HepG2 (cell line): ENCODE results near the gene GSK3B. TPM values are rescaled to one million over a fixed set of nuclear protein-coding genes. Genes with fewer than 3 reads are reported as not detected.

Experiments used
- ATAC-seq: fragments of 200-7000 bp; cut with Tn5 transposase; 3 replicates; pipeline ENCODE4 v1.9.1; 2020; ENCODE audit warnings: mild to moderate bottlenecking, moderate library complexity
- BruUV-seq: library from RNA; stranded (reverse); fragments of 400-500 nt; replicated peaks from 2 replicates; lab custom pipeline; 2021; lab: Mats Ljungman, UMichigan
- CTCF ChIA-PET: fragments of 300-600 bp; formaldehyde crosslinking; extraction: SDS; loops from one replicate; lab custom pipeline; 2021; ENCODE audit warnings: low total read pairs, inconsistent platforms, low intra/inter-chr PET ratio; lab: Yijun Ruan, JAX
- POLR2A ChIA-PET: fragments of 350-600 bp; sonication (Branson Sonifier 250); formaldehyde crosslinking; loops from one replicate; lab custom pipeline; 2020; ENCODE audit warnings: antibody characterized with exemption, inconsistent platforms; lab: Yijun Ruan, JAX
- DNase-seq: peaks from one replicate; pipeline ENCODE4 v3.0.0-alpha.2; 2015; ENCODE audit warnings: low spot score
- FAIRE-seq: peaks from 3 replicates; lab custom pipeline; 2011; peaks lifted over from hg19 to GRCh38; lab: Jason Lieb, UNC
- H2AFZ ChIP-seq: one replicate; pipeline ENCODE4 v1.6.1; 2011; ENCODE audit warnings: low read length, inconsistent platforms
- H3K27ac ChIP-seq: fragments of 300-600 bp; 3 replicates; pipeline ENCODE4 v1.8.0; 2011; ENCODE audit warnings: mixed run types, mild to moderate bottlenecking, mixed read lengths, low read length, inconsistent platforms; ENCODE audit not compliant: insufficient read depth; ENCODE audit errors: extremely low read length
- H3K27me3 ChIP-seq, 2 experiments: fragments of 200-600 bp in 1 of 2; 2 replicates in 1 of 2; 3 replicates in 1 of 2; pipeline versions ENCODE4 v1.6.0 to v1.8.0; 2011; ENCODE audit warnings: low read length in 2 of 2, mild to moderate bottlenecking in 2 of 2, moderate library complexity in 2 of 2, inconsistent platforms in 1 of 2; ENCODE audit not compliant: insufficient read depth in 2 of 2, control insufficient read depth in 1 of 2
- H3K36me3 ChIP-seq, 2 experiments: fragments of 200-600 bp in 1 of 2; replicated peaks in 1 of 2; 2 replicates in 1 of 2; 3 replicates in 1 of 2; pipeline versions ENCODE4 v1.5.1 to v1.8.0; 2011; ENCODE audit warnings: low read length in 2 of 2, inconsistent platforms in 1 of 2; ENCODE audit not compliant: insufficient read depth in 2 of 2, control insufficient read depth in 1 of 2
- H3K4me1 ChIP-seq: 2 replicates; pipeline ENCODE4 v1.5.1; 2012; ENCODE audit warnings: low read length, inconsistent platforms; ENCODE audit not compliant: insufficient read depth
- H3K4me2 ChIP-seq: 2 replicates; pipeline ENCODE4 v1.6.0; 2011; ENCODE audit warnings: low read depth, low read length, inconsistent platforms
- H3K4me3 ChIP-seq, 3 experiments: fragments of 200-600 bp in 1 of 3; sonication (generic), shearing (Covaris generic) in 1 of 3; replicated peaks in 1 of 3; 2 replicates each; pipeline ENCODE4 v1.5.1; 2011 to 2016; ENCODE audit warnings: low read length in 3 of 3, inconsistent platforms in 2 of 3, low read depth in 2 of 3, mild to moderate bottlenecking in 2 of 3, control low read depth in 1 of 3, mixed read lengths in 1 of 3; ENCODE audit not compliant: insufficient read depth in 1 of 3
- H3K79me2 ChIP-seq: one replicate; pipeline ENCODE4 v1.6.1; 2011; ENCODE audit warnings: low read length, inconsistent platforms; ENCODE audit not compliant: insufficient read depth
- H3K9ac ChIP-seq: 2 replicates; pipeline ENCODE4 v1.6.0; 2011; ENCODE audit warnings: mild to moderate bottlenecking, low read depth, low read length, inconsistent platforms; ENCODE audit not compliant: insufficient read depth
- H3K9me3 ChIP-seq: 2 replicates; pipeline ENCODE4 v1.5.1; 2012; ENCODE audit warnings: mild to moderate bottlenecking, low read length
- H4K20me1 ChIP-seq: 2 replicates; pipeline ENCODE4 v1.6.0; 2011; ENCODE audit warnings: inconsistent platforms, mild to moderate bottlenecking, low read length, moderate library complexity; ENCODE audit not compliant: insufficient read depth
- ATF1 ChIP-seq: IDR thresholded peaks from 2 replicates; pipeline ENCODE4 v1.6.1; 2016; ENCODE audit warnings: mild to moderate bottlenecking, control low read depth
- BHLHE40 ChIP-seq: IDR thresholded peaks from 2 replicates; pipeline ENCODE4 v1.6.1; 2011; ENCODE audit warnings: low read length, improper control_type of control experiment
- E2F1 ChIP-seq: sonication (generic); formaldehyde crosslinking; IDR thresholded peaks from 2 replicates; pipeline ENCODE4 v1.5.0; 2020; ENCODE audit warnings: missing genetic modification reagents
- EP300 ChIP-seq, 3 experiments: sonication (generic) in 1 of 3; formaldehyde crosslinking in 1 of 3; IDR thresholded peaks; 2 replicates each; pipeline versions ENCODE4 v1.5.1 to v1.6.1; 2011 to 2020; ENCODE audit warnings: low read depth in 2 of 3, low read length in 2 of 3, borderline replicate concordance in 1 of 3, improper control_type of control experiment in 1 of 3, mild to moderate bottlenecking in 1 of 3, missing genetic modification reagents in 1 of 3, moderate library complexity in 1 of 3
- GPN1 ChIP-seq: sonication (generic); formaldehyde crosslinking; IDR thresholded peaks from 2 replicates; pipeline ENCODE4 v1.5.1; 2020; ENCODE audit warnings: missing genetic modification reagents, borderline replicate concordance
- GZF1 ChIP-seq: sonication (generic); formaldehyde crosslinking; IDR thresholded peaks from 2 replicates; pipeline ENCODE4 v1.5.1; 2020; ENCODE audit warnings: mild to moderate bottlenecking, missing genetic modification reagents
- HNF4G ChIP-seq, 2 experiments: sonication (generic) in 1 of 2; formaldehyde crosslinking in 1 of 2; IDR thresholded peaks; 2 replicates each; pipeline versions ENCODE4 v1.4.0 to v1.6.1; 2011 to 2020; ENCODE audit warnings: borderline replicate concordance in 2 of 2, low read depth in 2 of 2, mild to moderate bottlenecking in 2 of 2, low read length in 1 of 2, missing genetic modification reagents in 1 of 2, moderate library complexity in 1 of 2
- ISL2 ChIP-seq: sonication (generic); formaldehyde crosslinking; IDR thresholded peaks from 2 replicates; pipeline ENCODE4 v1.5.0; 2020; ENCODE audit warnings: missing genetic modification reagents
- KDM6A ChIP-seq: IDR thresholded peaks from 2 replicates; pipeline ENCODE4 v1.6.1; 2016; ENCODE audit warnings: low read depth
- MYNN ChIP-seq: sonication (generic); formaldehyde crosslinking; IDR thresholded peaks from 2 replicates; pipeline ENCODE4 v1.4.0; 2020; ENCODE audit warnings: mild to moderate bottlenecking, low read depth, missing genetic modification reagents
- NONO ChIP-seq, 2 experiments: fragments of 450-650 bp in 1 of 2; sonication (generic) in 1 of 2; formaldehyde crosslinking in 1 of 2; IDR thresholded peaks in 1 of 2; conservative IDR thresholded peaks in 1 of 2; 2 replicates each; pipeline versions ENCODE4 v1.6.1 to v1.8.0; 2017 to 2022; ENCODE audit warnings: mild to moderate bottlenecking in 1 of 2, missing genetic modification reagents in 1 of 2, moderate library complexity in 1 of 2
- PCBP2 ChIP-seq: fragments of 200-400 bp; formaldehyde crosslinking; optimal IDR thresholded peaks from 2 replicates; pipeline ENCODE3; 2018; ENCODE audit warnings: low read length, low read depth; ENCODE audit not compliant: poor library complexity, severe bottlenecking
- PLRG1 ChIP-seq: fragments of 450-650 bp; conservative IDR thresholded peaks from 2 replicates; pipeline ENCODE4 v1.6.1; 2016
- REXO4 ChIP-seq: sonication (generic); formaldehyde crosslinking; IDR thresholded peaks from 2 replicates; pipeline ENCODE4 v1.8.0; 2022; ENCODE audit warnings: missing genetic modification reagents, mild to moderate bottlenecking, borderline replicate concordance
- TRIM22 ChIP-seq: fragments of 450-650 bp; IDR thresholded peaks from 2 replicates; pipeline ENCODE4 v1.6.1; 2017
- YEATS4 ChIP-seq: sonication (generic); formaldehyde crosslinking; IDR thresholded peaks from 2 replicates; pipeline ENCODE4 v1.4.0; 2020; ENCODE audit warnings: missing genetic modification reagents, borderline replicate concordance
- ZNF33B ChIP-seq: sonication (generic); formaldehyde crosslinking; IDR thresholded peaks from 2 replicates; pipeline ENCODE4 v1.5.1; 2020; ENCODE audit warnings: mild to moderate bottlenecking, missing genetic modification reagents
- ZNF350 ChIP-seq: sonication (generic); formaldehyde crosslinking; IDR thresholded peaks from 2 replicates; pipeline ENCODE4 v1.4.0; 2020; ENCODE audit warnings: mild to moderate bottlenecking, low read depth, missing genetic modification reagents, borderline replicate concordance
- ZNF354B ChIP-seq: sonication (generic); formaldehyde crosslinking; IDR thresholded peaks from 2 replicates; pipeline ENCODE4 v1.8.0; 2022; ENCODE audit warnings: mild to moderate bottlenecking, missing genetic modification reagents
- ZNF44 ChIP-seq: sonication (generic); formaldehyde crosslinking; IDR thresholded peaks from 2 replicates; pipeline ENCODE4 v1.5.1; 2020; ENCODE audit warnings: mild to moderate bottlenecking, missing genetic modification reagents
- WGBS: methylation state at CpG from one replicate; pipeline ENCODE4 v1.1.6; 2017; ENCODE audit warnings: low lambda C conversion rate; 5-methylcytosine and 5-hydroxymethylcytosine counted together
- in situ Hi-C: cut with HindIII; loops from 2 replicates; pipeline ENCODE4 v1.10.0; 2017; ENCODE audit warnings: low pct_unique_long_range_greater_than_20kb; ENCODE audit not compliant: extremely low pct_ligation_motif_present
- intact Hi-C: fragments of 100-400 bp; cut with micrococcal nuclease; formaldehyde crosslinking; loops from one replicate; pipeline ENCODE4 v1.10.0; 2022; ENCODE audit not compliant: unreplicated experiment
- polyA plus RNA-seq, 8 experiments: library from polyadenylated mRNA; depleted of rRNA in 3 of 8; stranded (reverse) in 7 of 8; unstranded in 1 of 8; fragments of >200 nt; fragmentation: Illumina TruSeq in 4 of 8; extraction: Trizol in 4 of 8; gene quantifications; 2 replicates each; pipeline versions ENCODE4 v1.2.1 to v1.2.3, GENCODE V29; 2011 to 2016; ENCODE audit warnings: low read depth in 4 of 8, missing spikeins in 1 of 8, mixed read lengths in 1 of 8; ENCODE audit not compliant: insufficient read depth in 1 of 8
- total RNA-seq, 5 experiments: library from RNA; depleted of rRNA; stranded (reverse); fragments of >200 nt; fragmentation: Illumina TruSeq; extraction: Trizol; gene quantifications; 2 replicates each; pipeline ENCODE4 v1.2.3, GENCODE V29; 2016; ENCODE audit warnings: low read depth in 1 of 5

The GSK3B gene
- total and polyA plus RNA-seq, 2 of the 13 experiments (the other 11 are each of a cell fraction or from before 2014, with no cell fraction given) = 22.3 to 30.1 TPM

DNA sequence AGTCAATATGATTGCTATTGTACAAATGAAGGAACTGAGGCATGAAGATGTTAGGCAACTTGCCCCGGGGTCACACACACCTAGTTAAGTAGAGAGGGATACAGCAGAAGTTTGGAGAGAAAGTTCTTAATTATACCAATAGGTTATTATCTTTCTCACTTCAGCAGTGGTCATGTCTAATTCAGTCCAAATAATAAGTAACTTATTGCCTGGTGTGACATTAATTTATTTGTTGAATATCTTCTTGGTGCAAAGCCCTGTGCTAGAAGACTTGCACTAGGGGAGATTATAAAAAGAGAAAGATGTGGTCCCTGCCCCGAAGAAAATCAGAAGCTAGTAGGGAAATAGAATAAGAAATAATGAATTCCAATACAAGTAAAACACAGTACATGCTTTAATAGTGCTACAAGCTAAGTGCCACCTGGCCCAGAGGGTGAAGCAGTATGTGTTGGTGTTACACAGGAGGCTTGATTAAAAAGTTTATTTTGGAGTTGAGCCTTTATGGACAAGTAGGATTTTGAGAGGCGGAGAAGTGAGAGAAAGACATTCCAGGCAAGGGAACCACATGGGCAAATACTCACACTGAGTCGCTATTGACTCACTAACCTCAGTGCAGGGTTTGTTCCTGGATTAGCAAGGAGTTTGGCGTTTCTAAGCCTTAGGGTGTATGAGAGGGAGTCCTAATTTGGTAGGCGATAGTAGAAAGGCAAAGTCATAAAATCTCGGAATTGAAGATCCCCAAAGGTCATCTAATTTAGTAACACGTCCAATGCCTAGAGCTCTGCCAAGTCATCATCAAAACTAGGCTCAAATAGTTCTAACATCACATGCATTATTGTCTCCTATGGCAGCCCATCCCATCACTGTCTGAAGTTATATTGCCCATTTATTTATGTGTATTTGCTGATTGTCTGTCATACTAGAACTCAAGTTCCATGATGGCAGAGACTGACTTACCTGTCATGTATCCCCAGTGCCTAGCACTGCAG, 19.2 kb upstream of the GSK3B start:
- intact Hi-C loops = no loop called here
- CTCF ChIA-PET = no interaction called here
- TF ChIP-seq ZNF33B (CRISPR knock-in tag) = no peak
- no peak for TF ChIP-seq YEATS4 (CRISPR knock-in tag)
- TF ChIP-seq PLRG1 = no peak
- TF ChIP-seq MYNN (CRISPR knock-in tag) = no peak
- TF ChIP-seq NONO (IDR thresholded peaks at IDR 0.05) = no peak
- no peak for TF ChIP-seq NONO (CRISPR knock-in tag; conservative IDR thresholded peaks at IDR 0.05)
- no peak for TF ChIP-seq EP300 (IDR thresholded peaks at IDR 0.05; ENCODE audit: low read depth in 2 of 2, low read length in 2 of 2)
- no peak for TF ChIP-seq EP300 (CRISPR knock-in tag; IDR thresholded peaks at IDR 0.05; ENCODE audit: borderline replicate concordance)
- no peak for TF ChIP-seq TRIM22
- no peak for TF ChIP-seq ZNF350 (CRISPR knock-in tag)
- TF ChIP-seq ATF1 (CRISPR knock-in tag) = no peak
- no peak for TF ChIP-seq GZF1 (CRISPR knock-in tag)
- no peak for TF ChIP-seq GPN1 (CRISPR knock-in tag)
- no peak for TF ChIP-seq ZNF44 (CRISPR knock-in tag)
- no peak for TF ChIP-seq KDM6A (CRISPR knock-in tag)
- no peak for TF ChIP-seq ZNF354B (CRISPR knock-in tag)
- no peak for TF ChIP-seq E2F1
- no peak for TF ChIP-seq BHLHE40
- TF ChIP-seq ISL2 = no peak
- TF ChIP-seq HNF4G (IDR thresholded peaks at IDR 0.05; ENCODE audit: borderline replicate concordance, low read depth, low read length) = no peak
- TF ChIP-seq HNF4G (CRISPR knock-in tag; IDR thresholded peaks at IDR 0.05; ENCODE audit: borderline replicate concordance, low read depth) = no peak
- TF ChIP-seq REXO4 = no peak
- TF ChIP-seq PCBP2 = no peak
- no peak overlapping the region for H3K27ac ChIP-seq
- no TSS peak for BruUV-seq
- H3K9ac ChIP-seq = no peak overlapping the region
- H3K4me1 ChIP-seq = peaks cover 22% of the 10 kb centered on the region
- in situ Hi-C loops = no loop called here
- H4K20me1 ChIP-seq = no peaks in the 10 kb centered on the region
- no peaks in the 10 kb centered on the region; a peak in 1 of 5 replicates for H3K36me3 ChIP-seq
- DNase-seq = no peak
- POLR2A ChIA-PET = interaction anchor here (0.9 to 3.4 kb wide), 2 partner anchors 18 to 19 kb away, joined by 3 to 14 read pairs; no protein-coding TSS in a partner anchor
- no peak overlapping the region for H3K4me3 ChIP-seq
- H3K79me2 ChIP-seq = no peaks in the 10 kb centered on the region
- no peak overlapping the region for H2AFZ ChIP-seq
- FAIRE-seq = no peak
- 76% methylated on average over 8 of the region's 8 CpGs for WGBS
- no peaks in the 10 kb centered on the region for H3K27me3 ChIP-seq
- H3K4me2 ChIP-seq = no peak overlapping the region
- H3K9me3 ChIP-seq = no peaks in the 10 kb centered on the region
- no peak for ATAC-seq
